Nephron progenitor cell (in vitro differentiated cells): ENCODE data around the gene NIFK.

Experiments
- DNase-seq: peaks from one replicate; pipeline ENCODE4 v3.0.0; 2021
- H3K27ac Mint-ChIP-seq: 2 replicates; pipeline ENCODE4 v1.8.0; 2021; ENCODE audit warnings: mild to moderate bottlenecking, moderate library complexity, mixed read lengths
- H3K27me3 Mint-ChIP-seq: 2 replicates; pipeline ENCODE4 v1.8.0; 2021; ENCODE audit warnings: mild to moderate bottlenecking, low read depth, mixed read lengths; ENCODE audit not compliant: poor library complexity
- H3K36me3 Mint-ChIP-seq: 2 replicates; pipeline ENCODE4 v1.8.0; 2021; ENCODE audit warnings: low read depth, mixed read lengths
- H3K4me1 Mint-ChIP-seq: 2 replicates; pipeline ENCODE4 v1.8.0; 2021; ENCODE audit warnings: mixed read lengths
- H3K4me3 Mint-ChIP-seq: 2 replicates; pipeline ENCODE4 v1.8.0; 2021; ENCODE audit warnings: mild to moderate bottlenecking, moderate library complexity, mixed read lengths
- H3K9me3 Mint-ChIP-seq: 2 replicates; pipeline ENCODE4 v1.8.0; 2021; ENCODE audit warnings: mild to moderate bottlenecking, moderate library complexity, mixed read lengths
- CTCF ChIP-seq: fragments of 200-600 bp; sonication (generic); IDR thresholded peaks from 2 replicates; pipeline ENCODE4 v1.5.0; 2021; ENCODE audit warnings: antibody characterized with exemption

Gene NIFK

GRCh38 chr2:121764681-121765228, 28.1 kb upstream of the NIFK start:
- H3K4me3 Mint-ChIP-seq: no peak overlapping the region
- H3K27ac Mint-ChIP-seq: no peak overlapping the region
- no peaks in the 10 kb centered on the region for H3K9me3 Mint-ChIP-seq
- H3K4me1 Mint-ChIP-seq: peaks cover 13% of the 10 kb centered on the region
- no peak for DNase-seq
- H3K27me3 Mint-ChIP-seq: no peaks in the 10 kb centered on the region
- no peak for TF ChIP-seq CTCF
- H3K36me3 Mint-ChIP-seq: peaks cover 59% of the 10 kb centered on the region

GRCh38 chr2:121755237-121756111, 18.8 kb upstream of the NIFK start, which contains the start of gene TSN:
TSS of gene TSN (plus strand) at chr2:121755651. CDS start at chr2:121755780, 129 bp downstream.
- Mint-ChIP-seq H3K4me1 (peaks cover 32% of the 10 kb centered on the region), H3K9me3 (no peaks in the 10 kb centered on the region), H3K27ac (peak within 1 kb of the TSS; percentile 95), H3K4me3 (peak within 1 kb of the TSS; percentile 95), H3K27me3 (no peaks in the 10 kb centered on the region), H3K36me3 (peaks cover 14% of the 10 kb centered on the region)
- TF ChIP-seq CTCF: no peak
- DNase-seq: peak; percentile 98

GRCh38 chr2:121754851-121755236, 18.2 kb upstream of the NIFK start:
- Mint-ChIP-seq H3K4me1 (peaks cover 32% of the 10 kb centered on the region), H3K36me3 (peaks cover 11% of the 10 kb centered on the region), H3K27me3 (no peaks in the 10 kb centered on the region), H3K4me3 (peak overlapping the region; percentile 95), H3K9me3 (no peaks in the 10 kb centered on the region), H3K27ac (no peak overlapping the region)
- no peak for TF ChIP-seq CTCF
- no peak for DNase-seq

GRCh38 chr2:121748202-121748601, 11.5 kb upstream of the NIFK start:
- Mint-ChIP-seq H3K4me1 (no peaks in the 10 kb centered on the region), H3K27ac (no peak overlapping the region), H3K4me3 (no peak overlapping the region), H3K27me3 (peaks cover 8% of the 10 kb centered on the region), H3K9me3 (peaks cover 7% of the 10 kb centered on the region), H3K36me3 (no peaks in the 10 kb centered on the region)
- TF ChIP-seq CTCF: no peak
- no peak for DNase-seq

GRCh38 chr2:121746071-121746578, 9.4 kb upstream of the NIFK start:
- H3K4me3 Mint-ChIP-seq: no peak overlapping the region
- no peak for DNase-seq
- no peak overlapping the region for H3K27ac Mint-ChIP-seq
- TF ChIP-seq CTCF: no peak
- no peaks in the 10 kb centered on the region for H3K36me3 Mint-ChIP-seq
- peaks cover 8% of the 10 kb centered on the region for H3K27me3 Mint-ChIP-seq
- no peaks in the 10 kb centered on the region for H3K4me1 Mint-ChIP-seq
- peaks cover 7% of the 10 kb centered on the region for H3K9me3 Mint-ChIP-seq
